Activated CD8-positive, alpha-beta memory T cell treated with anti-CD3 and anti-CD28 coated beads, Interleukin-2, amount 50 U/mL, for 24 hours (primary cell): Measurements from ENCODE around the gene PEX5L.
"Not testable (repeated sequence)": the region's sequence is repeated elsewhere in the genome, so short reads cannot be mapped to it uniquely, and the experiment has no call there.

Experiments
- DNase-seq: peaks from one replicate; pipeline ENCODE4 v3.0.0-alpha.2; 2020; ENCODE audit errors: extremely low read depth

The PEX5L gene

DNA sequence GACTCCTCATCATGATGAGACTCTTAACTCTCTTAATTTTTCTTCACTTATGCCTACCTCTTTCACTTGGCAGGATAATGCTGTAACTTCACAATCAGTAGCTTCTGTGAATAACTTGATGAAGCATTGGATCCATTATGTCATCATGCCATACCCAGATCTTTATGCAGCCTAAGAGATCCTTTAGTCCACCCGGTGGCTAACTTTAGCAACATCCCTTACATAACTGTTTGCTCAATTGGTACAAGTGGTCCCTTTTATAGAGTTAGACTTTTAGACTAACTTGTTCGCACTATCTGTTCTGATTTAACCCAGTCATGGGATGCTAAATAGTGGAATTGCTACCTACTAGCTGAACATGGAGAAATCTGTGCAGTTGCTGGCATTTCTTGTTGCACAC lies 199.4 kb downstream of the PEX5L start:
- no peak for DNase-seq

DNA sequence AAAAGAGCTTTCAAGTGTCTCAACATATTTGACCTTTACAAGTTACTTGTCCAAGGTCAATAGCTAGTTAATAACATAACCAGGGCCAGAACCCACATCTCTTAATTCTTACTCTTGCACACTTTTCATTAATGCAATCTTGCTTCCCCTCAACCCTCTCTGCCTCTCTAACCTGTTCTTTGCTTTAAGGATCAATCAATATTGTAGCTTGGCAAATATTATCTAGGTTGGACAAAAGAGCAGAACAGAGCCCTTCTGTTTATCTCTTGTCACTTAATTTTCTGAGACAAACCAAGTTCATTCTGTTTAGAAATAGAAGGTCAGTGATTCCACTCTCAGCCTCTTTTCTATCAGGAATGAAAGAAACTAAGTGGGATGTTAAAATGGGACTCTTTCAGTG lies 203.4 kb downstream of the PEX5L start:
- DNase-seq = no peak

DNA sequence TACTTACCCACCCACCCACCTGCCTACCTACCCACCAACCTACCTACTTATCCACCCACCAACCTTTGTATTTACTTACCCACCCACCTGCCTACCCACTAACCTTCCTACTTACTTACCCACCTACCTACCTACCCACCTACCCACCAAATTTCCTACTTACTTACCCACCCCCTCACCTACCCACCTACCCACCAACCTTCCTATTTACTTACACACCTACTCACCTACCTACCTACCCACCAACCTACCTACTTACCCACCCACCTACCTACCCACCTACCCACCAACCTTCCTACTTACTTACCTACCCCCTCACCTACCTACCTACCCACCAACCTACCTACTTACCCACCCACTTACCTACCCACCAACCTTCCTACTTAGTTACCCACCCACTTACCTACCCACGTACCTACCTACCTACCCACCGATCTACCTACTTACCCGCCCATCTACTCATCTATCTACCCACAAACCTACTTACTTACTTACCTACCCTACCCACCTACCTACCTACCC lies 204.3 kb downstream of the PEX5L start:
- DNase-seq = no peak

DNA sequence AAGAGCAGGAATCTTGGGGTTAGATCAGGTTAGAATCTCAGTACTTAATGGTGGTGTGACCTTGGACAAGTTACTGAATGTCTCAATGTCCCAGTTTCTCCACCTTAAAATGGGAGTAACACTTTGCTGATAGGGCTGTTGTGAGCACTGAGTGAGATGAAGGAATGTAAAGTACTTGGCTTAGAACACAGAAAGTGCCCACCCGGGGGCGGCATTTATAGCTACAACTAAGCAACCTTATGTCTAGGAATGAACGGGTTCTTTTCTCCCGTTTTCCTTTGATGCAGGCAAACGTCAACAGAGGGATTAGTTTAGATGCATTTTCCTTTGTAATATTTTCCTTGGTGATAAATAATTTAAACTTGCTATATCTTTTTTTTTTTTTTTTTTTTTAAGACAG lies 207.3 kb downstream of the PEX5L start:
- no peak for DNase-seq

DNA sequence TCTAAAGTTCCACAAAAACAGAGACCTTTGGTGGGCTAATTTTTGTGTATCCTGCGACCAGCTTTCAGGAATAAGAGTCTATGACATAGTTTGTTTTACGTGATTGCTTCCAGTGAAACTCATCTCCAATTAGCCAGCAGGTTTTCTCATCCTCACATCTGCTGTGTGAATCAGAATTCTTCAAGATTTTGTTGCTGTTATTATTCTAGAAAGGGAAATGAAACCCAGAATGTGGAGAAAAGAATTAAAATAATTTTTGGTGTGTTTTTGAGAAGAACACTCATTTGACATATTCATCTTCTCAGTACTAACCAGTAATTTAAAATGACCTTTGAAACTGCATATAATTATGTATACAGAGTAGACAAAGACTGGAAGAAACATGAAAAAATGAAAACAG lies 208.0 kb downstream of the PEX5L start:
- DNase-seq = no peak

DNA sequence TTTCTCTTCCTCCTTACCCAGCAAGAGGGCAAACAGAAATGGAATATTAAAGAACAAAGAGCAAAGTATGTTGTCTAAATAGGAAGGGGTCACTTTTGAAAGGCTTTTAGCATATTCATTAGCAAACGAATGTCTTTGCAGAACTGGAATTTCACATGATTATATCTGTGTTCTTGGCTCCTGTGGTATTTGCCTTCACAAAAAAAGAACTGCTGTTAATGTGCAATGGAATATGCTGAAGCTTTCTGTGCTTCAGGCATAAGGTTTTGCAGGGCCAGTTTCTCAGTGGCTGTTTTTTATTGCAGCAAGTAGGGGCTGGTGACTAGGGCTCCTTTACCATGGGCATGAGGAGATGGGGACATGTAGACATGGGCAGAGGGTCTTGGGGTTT lies 210.5 kb downstream of the PEX5L start:
- no peak for DNase-seq

DNA sequence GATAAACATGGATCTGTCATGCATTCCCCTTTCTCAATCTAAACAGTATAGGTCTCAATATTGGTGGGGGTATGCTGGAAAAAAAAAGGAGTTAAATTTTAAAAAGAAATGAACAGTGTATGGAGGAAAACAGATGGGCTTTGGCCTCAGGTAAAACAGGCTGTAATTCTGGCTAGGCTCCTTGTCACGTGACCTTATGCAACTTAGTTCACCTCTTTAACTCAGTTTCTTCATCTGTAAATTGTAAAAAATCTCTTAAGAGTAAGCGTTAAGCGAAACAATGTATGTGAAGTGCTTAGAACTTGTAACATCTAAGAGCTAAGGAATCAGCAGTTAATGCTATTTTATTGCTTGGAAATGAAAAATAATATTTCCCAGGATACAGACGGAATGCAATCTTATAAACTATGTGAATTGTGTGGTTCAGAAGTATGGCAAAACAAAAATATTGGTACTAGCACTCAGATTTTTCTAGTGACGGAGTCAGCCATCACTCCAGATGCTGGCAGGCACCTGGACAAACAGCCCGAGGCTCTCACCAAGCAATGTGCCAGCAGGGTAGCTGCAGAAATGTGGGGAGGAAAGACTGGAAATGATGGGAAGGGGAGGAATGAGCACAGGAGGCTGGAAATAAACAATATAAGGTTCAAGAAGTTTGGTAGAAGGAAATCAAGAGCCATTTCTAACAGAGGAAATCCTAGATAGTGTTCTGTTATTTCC lies 211.1 kb downstream of the PEX5L start:
- DNase-seq = no peak

DNA sequence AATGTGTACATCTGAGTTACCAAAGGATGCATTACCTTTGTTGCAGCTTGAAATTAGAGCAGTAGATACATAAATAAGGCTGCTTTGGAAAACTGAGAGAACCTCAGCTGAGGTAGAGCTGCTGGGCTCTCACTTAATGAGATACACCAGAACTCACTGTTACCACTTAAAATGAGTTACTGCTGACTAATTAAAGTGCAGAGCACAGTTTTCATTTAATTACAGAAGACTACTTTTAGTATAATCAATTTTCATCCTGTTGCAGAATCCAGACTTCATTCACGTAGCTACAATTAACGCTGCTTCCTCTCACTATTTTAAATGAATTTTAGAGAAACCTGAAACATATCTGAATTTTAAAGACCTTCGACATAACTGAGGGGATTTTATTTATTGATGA lies 214.4 kb downstream of the PEX5L start:
- no peak for DNase-seq

DNA sequence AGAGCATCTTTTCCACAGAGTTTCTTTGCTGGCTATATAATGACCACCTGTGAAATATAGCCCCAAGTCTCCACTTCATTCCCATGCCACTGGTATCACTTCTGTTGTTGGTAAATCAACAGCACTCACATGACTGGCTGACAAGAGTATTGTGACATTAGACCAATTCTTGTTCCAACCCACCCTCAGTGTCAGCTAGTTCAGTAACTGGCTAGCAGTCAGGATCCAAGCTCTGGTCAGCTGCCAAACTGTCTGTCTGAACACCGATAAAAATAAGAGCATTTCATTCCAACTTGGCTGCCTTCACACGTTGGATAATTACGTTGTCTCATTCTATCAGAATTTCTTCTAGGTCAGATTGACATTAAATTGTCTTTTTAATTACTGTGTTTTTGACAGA lies 217.4 kb downstream of the PEX5L start:
- no peak for DNase-seq

DNA sequence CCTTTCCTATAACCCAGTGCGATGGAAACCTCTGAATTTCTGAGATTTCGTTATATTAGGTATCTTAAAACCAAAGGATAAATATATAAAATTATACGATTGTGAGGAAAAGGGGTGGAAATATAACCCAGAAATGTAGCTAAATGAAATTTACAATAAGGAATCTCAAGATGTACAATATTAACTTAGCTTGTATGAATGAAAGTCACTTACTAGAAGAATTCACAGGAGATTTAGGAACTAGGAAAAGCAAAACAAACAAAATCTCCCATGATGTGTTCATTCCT lies 224.7 kb downstream of the PEX5L start:
- DNase-seq = no peak

DNA sequence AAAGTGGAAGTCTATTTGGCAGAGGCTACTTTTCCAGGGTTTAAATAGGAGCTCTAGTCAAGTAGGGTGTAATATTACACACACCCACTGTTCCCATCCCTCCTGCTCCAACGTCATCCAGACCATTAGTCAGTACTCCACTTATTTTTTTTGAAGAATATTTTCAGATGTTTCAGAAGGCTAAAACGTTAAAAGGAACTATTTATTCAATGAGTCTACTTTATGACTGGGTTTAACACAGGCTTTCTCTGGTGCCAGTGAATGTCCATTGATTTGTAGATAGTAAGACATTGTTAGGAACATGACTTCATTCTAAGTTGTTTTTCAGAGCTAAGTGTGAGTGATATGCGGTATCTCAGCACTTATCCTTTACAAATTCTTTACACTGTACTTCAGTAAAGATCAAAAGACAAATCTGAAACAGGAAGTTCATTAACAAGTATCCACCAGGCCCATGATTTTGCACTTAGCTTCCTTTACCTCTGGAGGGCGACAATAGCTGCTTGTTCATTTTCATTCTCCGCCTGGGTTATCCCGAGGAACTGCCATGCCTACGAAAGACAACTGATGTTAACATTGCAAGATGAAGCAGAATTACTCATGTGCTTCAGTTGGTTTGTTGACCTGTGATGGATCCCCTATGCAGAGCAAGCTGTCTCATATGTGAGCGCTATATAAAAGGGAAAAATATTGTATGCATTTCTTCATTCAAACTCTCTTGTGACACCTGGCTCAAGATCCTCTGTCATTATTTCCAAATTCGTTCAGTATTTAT lies 225.2 kb downstream of the PEX5L start:
- no peak for DNase-seq

DNA sequence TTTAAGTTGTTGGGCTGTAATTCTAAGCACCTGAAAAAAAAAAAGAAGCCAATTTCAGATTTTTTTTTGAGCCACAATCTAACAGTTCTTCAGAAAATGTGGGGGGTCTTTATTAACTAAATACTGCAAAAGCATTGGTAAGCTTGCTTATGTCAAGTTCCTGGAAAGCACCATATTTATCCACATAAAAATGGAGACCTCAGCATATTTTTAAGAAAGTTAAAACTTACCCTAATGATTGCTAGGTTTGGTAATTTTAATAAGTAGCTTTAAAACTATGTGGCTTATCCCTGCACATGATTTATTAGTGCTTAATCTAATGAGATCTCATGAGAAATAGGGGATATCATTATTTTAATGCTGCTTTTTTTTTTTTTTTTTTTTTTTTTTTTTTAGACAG lies 227.1 kb downstream of the PEX5L start:
- DNase-seq = no peak

DNA sequence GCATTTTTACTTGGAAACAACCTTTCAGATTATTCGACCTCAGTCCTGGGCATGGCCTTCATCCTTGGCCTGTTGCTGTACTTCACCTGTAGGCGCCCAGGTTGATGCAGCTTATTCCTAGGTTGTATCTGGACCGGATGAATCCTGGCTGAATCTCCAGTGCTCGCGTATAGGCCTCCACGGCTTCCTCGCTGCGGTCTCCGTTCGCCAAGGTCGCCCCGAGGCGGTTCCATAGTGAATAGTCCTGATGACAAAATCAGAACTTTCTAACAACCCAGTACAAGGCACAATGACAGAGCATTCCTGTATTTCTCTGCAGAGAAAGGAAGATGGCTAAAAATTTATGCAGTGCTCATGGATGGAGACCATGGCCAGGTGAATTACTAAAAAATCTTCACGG lies 229.1 kb downstream of the PEX5L start:
- no peak for DNase-seq

DNA sequence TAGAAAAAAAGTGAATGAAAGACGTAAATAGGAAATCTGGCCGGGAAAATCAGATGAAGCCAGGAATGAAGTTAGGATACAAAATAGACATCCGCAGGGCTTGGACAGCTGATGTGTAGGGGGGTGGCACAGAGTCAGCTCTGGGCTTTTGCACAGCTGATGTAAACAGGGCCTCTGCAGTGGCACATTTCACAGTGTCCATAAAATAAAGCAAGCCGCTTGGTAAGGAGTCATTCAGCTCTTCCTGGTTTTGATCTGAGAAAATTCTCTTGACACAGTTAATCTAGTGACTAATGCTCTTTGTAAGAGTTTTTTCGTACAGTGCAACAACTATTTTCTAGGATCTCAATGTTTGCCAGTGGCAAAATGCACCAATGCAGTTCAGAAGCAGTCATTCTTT lies 230.6 kb downstream of the PEX5L start:
- no peak for DNase-seq

DNA sequence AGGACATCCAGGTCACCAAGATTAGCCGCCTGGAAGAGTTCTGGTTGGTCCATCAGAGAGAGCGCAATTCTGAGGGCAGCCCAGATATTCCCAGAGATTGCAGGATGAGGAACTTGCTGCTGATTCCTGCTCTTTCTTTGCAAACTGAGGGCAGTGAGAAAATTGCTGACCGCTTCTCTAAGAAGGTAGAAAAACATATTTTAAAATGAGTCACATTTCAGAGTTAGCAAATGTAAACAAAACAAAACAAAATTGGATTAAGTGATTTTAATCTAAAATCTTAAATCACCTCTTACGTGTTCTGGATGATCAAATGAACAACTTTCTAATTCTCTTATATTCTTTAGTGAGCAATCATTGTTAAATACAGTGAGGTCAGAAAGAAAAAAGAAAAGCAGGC lies 234.9 kb downstream of the PEX5L start:
- no peak for DNase-seq

DNA sequence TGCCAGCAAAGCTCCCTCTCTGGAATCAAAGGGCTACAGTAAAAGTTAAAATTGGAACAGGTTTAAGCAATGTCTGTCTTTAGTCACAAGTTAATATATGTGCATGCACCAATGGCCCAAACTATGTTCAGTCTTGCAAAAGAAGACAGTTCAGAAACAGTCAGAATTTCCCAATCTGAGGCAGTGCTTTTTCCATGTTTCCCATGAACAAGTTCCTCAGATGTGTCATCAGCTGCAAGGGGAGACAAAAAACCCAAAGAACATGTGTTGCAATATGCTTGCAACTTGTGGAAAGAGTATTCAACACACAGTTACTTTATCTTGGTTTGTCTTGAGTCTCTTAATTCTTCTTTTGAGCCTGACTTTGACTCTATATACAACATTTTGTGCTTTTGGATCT lies 235.5 kb downstream of the PEX5L start:
- no peak for DNase-seq

DNA sequence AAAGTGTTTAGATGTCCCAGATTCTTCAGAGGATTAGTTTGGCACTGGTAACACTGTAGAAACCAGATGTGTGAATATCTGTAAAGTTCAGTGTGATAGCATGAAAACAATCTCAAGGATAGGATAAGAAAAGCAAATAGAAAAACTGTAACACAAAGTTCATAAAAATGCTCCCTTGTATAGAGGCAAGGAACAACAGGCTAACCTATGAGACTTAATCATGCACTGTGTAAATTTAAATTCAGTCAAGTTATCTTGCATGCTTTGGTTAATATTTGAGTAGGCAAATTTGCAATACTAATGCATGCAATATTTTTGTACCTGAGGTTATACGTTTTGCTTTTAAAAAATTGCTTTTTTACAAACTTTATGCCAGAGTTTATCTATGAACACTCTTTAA lies 239.5 kb downstream of the PEX5L start:
- DNase-seq = no peak

DNA sequence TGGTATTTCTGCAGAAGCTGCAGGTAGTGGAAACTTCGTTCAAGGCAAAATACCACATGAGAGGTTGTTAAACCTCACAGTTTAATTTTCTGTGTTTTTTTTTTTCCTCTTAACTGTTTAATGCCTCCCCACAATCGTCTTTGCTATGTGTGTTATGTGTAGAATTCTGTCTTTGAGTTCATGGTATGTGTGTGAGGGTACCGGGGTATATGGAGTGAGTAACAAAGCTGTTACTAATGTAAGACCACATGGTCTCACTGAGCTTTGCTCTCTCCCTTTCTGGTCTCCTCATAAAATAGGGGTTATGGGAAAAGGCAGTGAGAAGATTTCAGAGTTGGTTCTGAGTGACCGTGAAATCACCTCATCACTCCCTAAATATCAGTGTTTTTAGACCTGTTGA lies 240.3 kb downstream of the PEX5L start:
- DNase-seq = no peak

DNA sequence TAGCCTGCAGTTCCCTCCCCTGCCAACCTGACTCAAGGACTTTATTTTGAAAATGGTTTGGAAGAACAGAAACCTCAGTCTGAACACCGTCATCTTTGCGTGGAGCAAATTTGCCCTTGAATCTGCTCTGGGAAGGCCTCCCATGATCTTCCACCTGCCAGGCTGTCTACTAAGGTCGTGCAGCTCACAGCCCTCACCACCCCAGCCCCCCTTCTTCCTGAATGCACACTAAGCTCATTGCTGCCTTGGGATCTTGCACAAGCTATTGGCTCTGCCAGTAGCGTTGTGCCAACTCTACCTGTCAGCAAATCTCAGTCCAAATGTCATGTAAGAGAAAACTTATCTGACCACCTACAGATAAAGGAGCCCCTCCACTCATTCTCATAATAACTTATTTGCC lies 242.4 kb downstream of the PEX5L start:
- DNase-seq = no peak

DNA sequence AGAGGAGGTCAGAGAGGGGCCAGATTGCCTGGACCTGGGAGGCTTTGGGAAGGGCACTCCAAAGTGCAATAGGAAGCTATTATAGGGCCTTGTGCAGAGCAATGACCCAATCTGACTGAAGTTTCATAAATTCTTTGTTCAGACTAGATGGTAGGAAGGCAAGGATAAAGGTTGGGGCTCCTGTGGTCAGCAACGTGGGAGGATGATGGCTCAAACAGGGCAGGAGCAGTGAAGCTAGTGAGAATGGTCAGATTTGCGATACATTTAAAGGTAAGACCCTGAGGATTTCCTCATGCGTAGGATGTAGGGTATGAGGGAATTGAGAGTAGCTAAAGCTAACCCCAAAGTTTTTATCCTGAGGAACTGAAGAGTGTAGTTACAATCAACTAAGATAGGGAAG lies 244.9 kb downstream of the PEX5L start:
- DNase-seq = no peak

DNA sequence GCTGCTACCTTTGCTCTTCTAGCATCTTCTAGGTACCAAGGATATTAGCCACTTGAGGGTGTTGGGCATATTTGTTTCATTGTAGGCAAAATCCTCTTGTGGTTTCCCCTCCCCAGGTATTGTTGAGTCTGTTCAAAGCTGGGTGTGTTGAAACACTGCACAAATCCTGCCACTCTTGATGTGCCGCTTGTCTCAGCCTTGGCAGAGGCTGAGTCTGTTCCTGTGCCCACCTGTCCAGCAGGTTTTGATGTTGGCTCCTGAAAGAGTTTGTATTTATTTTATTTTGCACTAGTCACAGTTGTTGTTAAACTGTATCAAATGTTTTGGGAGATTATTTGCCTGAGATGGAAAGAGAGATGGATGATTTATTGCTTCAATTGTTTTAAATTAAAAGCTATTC lies 247.7 kb downstream of the PEX5L start:
- DNase-seq = no peak

DNA sequence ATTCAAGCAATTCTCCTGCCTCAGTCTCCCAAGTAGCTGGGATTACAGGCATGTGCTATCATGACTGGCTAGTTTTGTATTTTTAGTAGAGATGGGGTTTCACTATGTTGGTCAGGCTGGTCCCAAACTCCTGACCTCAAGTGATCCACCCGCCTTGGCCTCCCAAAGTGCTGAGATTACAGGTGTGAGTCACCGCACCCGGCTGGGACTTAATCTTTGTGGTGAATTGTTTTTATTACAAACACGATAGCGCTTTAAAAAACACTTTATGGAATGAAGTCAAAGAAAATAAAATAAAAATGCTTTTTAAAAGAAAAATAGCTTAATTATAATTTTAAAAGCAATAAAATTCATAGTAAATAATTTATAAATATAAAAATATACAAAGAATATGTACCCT lies 253.9 kb downstream of the PEX5L start:
- DNase-seq = not testable (repeated sequence)

DNA sequence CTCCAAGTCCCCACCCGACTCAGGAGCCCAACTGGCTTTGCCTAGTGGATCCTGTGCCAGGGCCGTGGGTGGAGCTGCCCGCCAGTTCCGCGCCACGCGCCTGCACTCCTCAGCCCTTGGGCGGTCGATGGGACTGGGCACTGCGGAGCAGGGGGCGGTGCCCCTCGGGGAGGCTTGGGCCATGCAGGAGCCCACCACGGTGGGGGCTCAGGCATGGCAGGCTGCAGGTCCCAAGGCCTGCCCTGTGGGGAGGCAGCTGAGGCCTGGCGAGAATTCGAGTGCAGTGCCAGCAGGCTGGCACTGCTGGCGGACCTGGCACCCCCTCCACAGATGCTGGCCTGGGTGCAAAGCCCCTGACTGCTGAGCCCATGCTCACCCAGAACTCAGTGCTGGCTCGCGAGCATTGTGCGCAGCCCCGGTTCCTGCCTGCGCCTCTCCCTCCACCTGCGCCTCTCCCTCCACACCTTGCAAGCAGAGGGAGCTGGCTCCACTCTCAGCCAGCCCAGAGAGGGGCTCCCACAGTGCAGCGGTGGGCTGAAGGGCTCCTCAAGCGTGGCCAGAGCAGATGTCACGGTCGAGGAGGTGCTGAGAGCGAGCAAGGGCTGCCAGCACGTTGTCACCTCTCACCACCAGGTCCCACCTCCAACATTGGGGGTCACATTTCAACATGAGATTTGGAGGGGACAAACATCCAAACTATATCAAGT lies 261.2 kb downstream of the PEX5L start:
- DNase-seq = no peak
